ENCODE measurements around the gene BGN.

Gene BGN

DNA sequence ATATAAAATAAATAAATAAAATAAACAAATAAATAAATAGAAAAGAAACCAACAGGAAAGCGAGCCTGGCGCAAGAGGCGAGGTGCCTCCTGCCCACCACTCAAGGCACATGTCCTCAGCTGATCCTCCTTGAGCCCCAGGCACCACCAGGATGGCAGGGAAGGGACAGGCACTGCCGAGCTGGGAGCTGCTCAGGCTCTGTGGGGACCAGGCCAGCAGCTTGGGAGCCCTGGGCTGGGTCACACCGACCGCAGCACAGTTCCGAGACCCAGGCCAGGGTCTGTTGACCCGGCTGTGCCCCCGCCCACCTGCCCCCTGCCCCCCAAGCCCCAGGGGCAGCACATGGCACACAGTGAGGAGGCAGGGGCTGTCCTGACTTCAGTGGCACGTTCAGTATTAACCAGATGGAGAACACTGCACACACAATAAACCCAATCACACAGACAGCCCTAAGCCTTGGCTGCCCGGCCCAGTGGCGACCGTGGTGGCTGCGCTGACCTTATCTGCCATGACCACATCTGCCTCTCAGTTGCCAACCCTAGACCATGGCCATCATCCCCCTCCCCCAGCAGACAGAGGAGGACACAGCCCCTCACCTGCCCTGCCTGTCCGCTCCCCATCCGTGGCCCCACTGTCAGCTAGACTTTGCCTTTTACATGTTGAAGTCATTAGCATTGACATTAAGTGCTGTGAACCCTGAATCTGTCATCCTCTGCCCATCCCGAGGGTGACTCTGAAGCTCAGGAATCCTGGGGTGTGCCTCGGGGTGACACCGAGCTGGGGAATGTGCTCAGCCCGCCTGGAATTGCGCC lies 46.0 kb upstream of the BGN start:
- TF ChIP-seq, protein P1, sequence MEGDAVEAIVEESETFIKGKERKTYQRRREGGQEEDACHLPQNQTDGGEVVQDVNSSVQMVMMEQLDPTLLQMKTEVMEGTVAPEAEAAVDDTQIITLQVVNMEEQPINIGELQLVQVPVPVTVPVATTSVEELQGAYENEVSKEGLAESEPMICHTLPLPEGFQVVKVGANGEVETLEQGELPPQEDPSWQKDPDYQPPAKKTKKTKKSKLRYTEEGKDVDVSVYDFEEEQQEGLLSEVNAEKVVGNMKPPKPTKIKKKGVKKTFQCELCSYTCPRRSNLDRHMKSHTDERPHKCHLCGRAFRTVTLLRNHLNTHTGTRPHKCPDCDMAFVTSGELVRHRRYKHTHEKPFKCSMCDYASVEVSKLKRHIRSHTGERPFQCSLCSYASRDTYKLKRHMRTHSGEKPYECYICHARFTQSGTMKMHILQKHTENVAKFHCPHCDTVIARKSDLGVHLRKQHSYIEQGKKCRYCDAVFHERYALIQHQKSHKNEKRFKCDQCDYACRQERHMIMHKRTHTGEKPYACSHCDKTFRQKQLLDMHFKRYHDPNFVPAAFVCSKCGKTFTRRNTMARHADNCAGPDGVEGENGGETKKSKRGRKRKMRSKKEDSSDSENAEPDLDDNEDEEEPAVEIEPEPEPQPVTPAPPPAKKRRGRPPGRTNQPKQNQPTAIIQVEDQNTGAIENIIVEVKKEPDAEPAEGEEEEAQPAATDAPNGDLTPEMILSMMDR (IDR thresholded peaks at IDR 0.05; ENCODE audit: low read depth, low read length, missing control alignments) = no peak
- no peak overlapping the region for H3K4me3 ChIP-seq (ENCODE audit: low read depth, low read length)
- in situ Hi-C loops (cut with HindIII; ENCODE audit: low sequenced_read_pairs) = no loop called here
- DNase-seq (ENCODE audit: low read depth) = no peak

DNA sequence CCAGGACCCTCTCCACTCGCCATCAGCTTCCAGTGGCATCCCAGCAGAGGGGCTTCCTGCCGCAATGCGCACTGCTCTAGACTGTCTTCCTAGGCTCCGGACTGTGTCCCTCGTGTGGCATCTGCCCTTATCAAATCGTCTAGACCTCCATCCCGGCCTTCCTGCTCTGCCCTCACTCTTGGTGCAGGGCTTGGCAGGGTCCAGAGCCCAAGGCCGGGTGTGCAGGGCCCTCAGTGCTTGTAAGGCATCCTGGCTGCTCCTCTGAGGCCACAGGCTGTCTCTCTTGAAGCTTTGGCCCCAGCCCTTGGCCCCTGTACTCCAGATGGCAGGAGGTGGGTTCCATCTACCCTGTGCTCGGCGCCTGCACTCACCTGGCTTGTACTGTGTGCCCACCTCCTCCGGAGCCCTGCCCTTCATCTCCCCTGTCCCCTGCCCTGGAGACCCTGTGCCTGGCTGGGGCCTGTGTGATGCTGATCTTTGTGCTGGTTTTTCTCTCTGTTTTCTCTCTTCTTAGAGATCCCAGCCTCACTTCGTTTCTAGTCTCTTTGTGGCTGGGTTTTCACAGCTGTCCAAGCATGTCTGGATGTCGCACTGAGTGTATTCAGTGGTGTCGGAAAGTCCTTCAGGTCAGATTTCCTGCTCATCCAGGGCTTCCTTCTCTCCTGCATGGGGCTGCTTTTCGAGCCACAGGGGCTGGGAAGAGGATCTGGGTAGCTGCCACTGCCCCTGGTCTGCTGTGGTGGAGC lies 45.2 kb upstream of the BGN start:
- DNase-seq (ENCODE audit: low read depth) = no peak
- no peak overlapping the region for H3K4me3 ChIP-seq (ENCODE audit: low read depth, low read length)
- TF ChIP-seq, protein P1 (IDR thresholded peaks at IDR 0.05; ENCODE audit: low read depth, low read length, missing control alignments) = no peak
- in situ Hi-C loops (cut with HindIII; ENCODE audit: low sequenced_read_pairs) = no loop called here

DNA sequence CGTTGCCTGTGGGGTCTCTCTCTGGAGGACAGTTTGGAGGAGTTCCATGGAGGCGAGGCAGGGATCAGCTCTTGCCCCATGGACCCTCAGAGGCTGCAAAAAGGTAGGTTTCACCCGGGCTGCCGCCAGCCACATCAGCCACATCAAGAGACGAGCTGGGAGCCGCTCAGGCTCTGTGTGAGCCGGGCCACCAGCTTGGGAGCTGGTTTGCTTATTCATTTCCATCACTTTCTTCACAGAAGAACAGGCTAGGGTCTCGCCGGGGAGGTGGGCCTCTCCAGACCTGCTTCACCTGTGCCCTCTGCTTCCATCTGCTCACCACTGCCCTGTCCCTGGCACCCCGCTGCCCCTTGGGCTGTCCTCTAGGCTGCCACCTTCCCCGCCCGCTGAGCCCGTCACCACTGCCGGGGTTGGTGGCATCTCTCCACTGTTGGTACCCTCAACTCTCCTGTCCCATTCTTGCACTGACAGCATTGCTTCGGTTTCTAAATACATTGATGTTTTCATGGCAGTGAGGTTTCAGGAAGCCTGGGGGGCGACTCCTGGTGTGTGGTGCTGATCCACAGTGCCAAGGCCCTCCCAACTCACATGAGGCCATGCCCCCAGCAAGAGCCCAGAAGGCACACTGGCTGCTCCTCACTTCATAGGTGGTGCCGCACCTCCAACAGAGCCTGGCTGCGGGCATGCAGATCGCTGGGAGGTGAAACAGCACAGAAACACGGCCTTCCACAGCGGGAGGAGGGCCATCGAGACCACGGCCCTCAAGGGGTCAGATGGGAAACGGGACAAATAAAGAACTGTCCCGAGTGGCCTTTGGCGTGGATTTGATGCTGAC lies 44.4 kb upstream of the BGN start:
- no peak for DNase-seq (ENCODE audit: low read depth)
- no peak overlapping the region for H3K4me3 ChIP-seq (ENCODE audit: low read depth, low read length)
- in situ Hi-C loops (cut with HindIII; ENCODE audit: low sequenced_read_pairs) = no loop called here
- TF ChIP-seq, protein P1 (IDR thresholded peaks at IDR 0.05; ENCODE audit: low read depth, low read length, missing control alignments) = no peak

DNA sequence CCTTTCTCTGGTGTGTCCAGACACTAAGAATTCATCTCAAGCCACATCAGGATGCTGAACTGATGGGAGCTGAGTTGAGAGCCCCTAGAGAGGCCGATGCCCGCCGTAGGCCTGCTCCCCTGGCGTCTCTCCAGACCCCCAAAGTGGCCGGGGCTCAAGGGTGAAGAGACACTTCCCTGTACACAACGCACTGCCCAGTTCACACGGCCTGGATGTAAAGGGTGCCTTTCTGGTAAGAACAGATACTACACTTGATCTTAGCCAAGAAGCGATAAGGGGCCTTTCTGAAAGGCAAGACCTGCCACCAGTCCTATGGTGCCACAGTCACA lies 43.9 kb upstream of the BGN start:
- no peak for DNase-seq (ENCODE audit: low read depth)
- TF ChIP-seq, protein P1 (IDR thresholded peaks at IDR 0.05; ENCODE audit: low read depth, low read length, missing control alignments) = no peak

DNA sequence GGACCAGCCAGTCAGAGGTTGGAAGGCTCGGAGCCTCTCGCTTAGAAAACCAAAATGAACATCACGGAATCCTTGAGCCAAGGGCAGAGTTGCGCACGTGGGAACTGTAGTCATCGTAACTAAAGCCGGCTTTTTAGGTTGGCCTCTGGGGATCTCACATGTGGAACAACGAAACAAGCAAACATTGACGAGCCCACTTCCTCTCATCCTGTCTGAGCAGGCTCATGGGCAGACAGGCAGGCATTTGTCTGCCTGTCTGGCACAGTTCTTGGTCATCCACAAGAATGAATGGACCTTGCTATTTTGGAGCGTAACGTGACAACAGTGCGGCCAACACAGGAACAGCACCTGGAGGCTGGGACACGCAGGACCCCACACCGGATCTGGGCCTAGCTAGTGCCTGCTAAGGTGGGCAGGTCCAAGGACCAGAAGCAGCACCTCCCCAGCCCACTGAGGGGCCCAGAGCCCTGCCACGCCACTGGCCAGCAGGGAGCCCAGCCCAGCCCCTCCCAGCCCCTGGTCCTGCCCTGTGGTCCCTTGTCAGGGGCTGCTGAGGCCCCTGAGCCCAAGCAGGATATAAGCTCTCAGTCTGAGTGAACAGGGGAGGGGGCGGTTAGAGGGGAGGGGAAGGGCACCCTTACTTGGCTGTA lies 39.8 kb upstream of the BGN start:
- TF ChIP-seq, protein P1 (IDR thresholded peaks at IDR 0.05; ENCODE audit: low read depth, low read length, missing control alignments) = no peak
- H3K4me3 ChIP-seq (ENCODE audit: low read depth, low read length) = no peak overlapping the region
- no peak for DNase-seq (ENCODE audit: low read depth)
- in situ Hi-C loops (cut with HindIII; ENCODE audit: low sequenced_read_pairs) = no loop called here

More for the DNA sequence above, 43.9 kb upstream of the BGN start:
- in situ Hi-C loops (cut with HindIII; ENCODE audit: low sequenced_read_pairs) = no loop called here
- no peak overlapping the region for H3K4me3 ChIP-seq (ENCODE audit: low read depth, low read length)

DNA sequence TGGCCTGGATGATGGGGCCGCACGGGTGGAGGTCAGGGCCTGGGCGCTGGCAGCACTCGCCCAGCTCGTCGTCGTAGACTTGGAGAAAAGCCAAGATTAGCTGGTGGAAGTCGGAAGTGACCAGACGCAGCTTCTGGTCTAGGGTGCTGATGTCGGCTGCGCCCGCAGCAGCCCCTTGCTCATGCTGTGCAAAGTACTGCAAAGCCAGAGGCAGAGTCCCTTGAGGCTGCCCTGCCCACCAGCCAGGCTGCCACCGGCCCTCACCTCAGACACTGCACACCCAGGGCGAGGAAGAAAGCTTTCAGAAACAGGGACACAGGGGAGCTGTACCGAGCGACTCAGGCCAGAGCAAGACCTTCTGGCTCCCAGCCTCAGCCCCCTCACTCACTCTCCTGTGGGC lies 39.2 kb upstream of the BGN start:
- in situ Hi-C loops (cut with HindIII; ENCODE audit: low sequenced_read_pairs) = no loop called here
- no peak for DNase-seq (ENCODE audit: low read depth)
- TF ChIP-seq, protein P1 (IDR thresholded peaks at IDR 0.05; ENCODE audit: low read depth, low read length, missing control alignments) = no peak
- no peak overlapping the region for H3K4me3 ChIP-seq (ENCODE audit: low read depth, low read length)

All from astrocyte of the cerebellum (primary cell).